Activated naive CD8-positive, alpha-beta T cell (primary cell): ENCODE results near the gene SH3PXD2B.
"Not testable (repeated sequence)": the region's sequence is repeated elsewhere in the genome, so short reads cannot be mapped to it uniquely, and the experiment has no call there.

ENCODE experiments used
- H3K27ac Mint-ChIP-seq: one replicate; pipeline ENCODE4 v1.8.0; 2021; ENCODE audit warnings: mixed read lengths
- H3K27me3 Mint-ChIP-seq: one replicate; pipeline ENCODE4 v1.8.0; 2021; ENCODE audit warnings: mixed read lengths
- H3K36me3 Mint-ChIP-seq: one replicate; pipeline ENCODE4 v1.8.0; 2021; ENCODE audit warnings: mixed read lengths
- H3K4me1 Mint-ChIP-seq: one replicate; pipeline ENCODE4 v1.8.0; 2021; ENCODE audit warnings: low read depth, mixed read lengths
- H3K4me3 Mint-ChIP-seq: one replicate; pipeline ENCODE4 v1.8.0; 2021; ENCODE audit warnings: mild to moderate bottlenecking, mixed read lengths
- H3K9me3 Mint-ChIP-seq: one replicate; pipeline ENCODE4 v1.8.0; 2021; ENCODE audit warnings: low read depth, mixed read lengths

SH3PXD2B gene

DNA sequence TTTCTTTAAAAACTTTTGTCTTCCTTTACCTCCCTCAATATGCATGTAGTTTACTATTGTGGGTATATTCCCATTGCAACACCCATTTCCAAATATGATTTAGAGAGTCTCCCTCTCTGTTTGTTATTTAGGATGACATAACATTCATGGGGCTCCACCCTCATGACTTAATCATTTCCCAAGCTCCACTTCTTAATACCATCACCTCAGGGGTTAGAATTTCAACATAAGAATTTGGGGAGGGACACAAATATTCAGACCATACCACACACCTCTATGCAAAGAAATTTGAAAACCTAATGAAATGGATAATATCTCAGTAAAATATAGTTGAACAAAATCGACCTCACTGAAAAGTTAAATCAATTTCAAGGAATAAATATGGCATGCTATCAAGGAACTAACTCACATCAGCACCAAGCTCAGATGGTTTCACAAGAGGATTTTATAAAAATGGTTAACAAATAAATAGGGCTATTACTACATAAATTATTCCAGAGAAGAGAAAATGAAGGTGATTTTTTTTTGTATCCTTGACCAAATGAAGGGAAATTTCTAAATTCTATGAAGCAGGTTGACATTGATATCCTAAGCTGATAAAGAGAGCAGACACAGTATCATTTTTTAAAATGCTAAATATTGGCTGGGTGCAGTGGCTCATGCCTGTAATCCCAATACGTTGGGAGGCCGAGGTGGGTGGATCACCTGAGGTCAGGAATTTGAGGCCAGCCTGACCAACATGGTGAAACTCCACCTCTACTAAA lies 150.6 kb downstream of the SH3PXD2B start:
- Mint-ChIP-seq H3K27ac (no peak overlapping the region), H3K27me3 (no peaks in the 10 kb centered on the region), H3K4me3 (no peak overlapping the region), H3K9me3 (no peaks in the 10 kb centered on the region), H3K36me3 (no peaks in the 10 kb centered on the region), H3K4me1 (no peaks in the 10 kb centered on the region)

- H3K4me1 Mint-ChIP-seq, result no peaks in the 10 kb centered on the region
- H3K36me3 Mint-ChIP-seq, result no peaks in the 10 kb centered on the region
- no peaks in the 10 kb centered on the region for H3K9me3 Mint-ChIP-seq
- H3K27ac Mint-ChIP-seq, result no peak overlapping the region
- H3K4me3 Mint-ChIP-seq, result no peak overlapping the region
- no peaks in the 10 kb centered on the region for H3K27me3 Mint-ChIP-seq
Measured at GRCh38 chr5:172303162-172303561, 151.2 kb downstream of the SH3PXD2B start.

DNA sequence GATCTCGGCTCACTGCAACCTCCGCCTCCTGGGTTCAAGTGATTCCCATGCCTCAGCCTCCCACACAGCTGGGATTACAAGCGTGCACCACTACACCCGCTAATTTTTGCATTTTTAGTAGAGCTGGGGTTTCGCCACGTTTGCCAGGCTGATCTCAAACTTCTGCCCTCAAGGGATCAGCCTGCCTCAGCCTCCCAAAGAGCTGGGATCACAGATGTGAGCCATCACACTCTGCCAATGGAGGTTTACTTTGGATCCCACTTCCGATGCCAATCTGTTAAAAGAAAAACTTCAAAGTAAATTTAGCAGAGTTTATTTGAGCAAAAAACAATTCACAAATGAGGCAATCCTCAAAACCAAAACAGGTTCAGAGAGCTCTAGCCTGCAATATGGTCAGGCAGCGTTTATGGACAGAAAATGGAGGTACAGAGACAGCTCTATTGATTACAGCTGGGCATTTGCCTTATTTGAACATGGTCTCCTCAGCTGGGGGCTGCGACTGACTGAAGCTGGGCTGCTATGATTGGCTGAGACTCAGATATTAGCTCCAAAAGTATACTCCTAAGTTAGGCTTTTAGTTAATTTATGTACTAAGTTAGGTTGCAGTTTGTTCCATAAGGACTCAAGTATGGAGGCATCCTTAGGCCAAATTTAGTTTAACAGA lies 152.1 kb downstream of the SH3PXD2B start:
- no peaks in the 10 kb centered on the region for H3K9me3 Mint-ChIP-seq
- H3K27me3 Mint-ChIP-seq, result no peaks in the 10 kb centered on the region
- no peaks in the 10 kb centered on the region for H3K36me3 Mint-ChIP-seq
- H3K4me1 Mint-ChIP-seq, result no peaks in the 10 kb centered on the region
- H3K27ac Mint-ChIP-seq, result no peak overlapping the region
- H3K4me3 Mint-ChIP-seq, result no peak overlapping the region

GRCh38 chr5:172299916-172300439 lies 154.3 kb downstream of the SH3PXD2B start:
- Mint-ChIP-seq H3K27ac (no peak overlapping the region), H3K9me3 (no peaks in the 10 kb centered on the region), H3K36me3 (no peaks in the 10 kb centered on the region), H3K4me3 (no peak overlapping the region), H3K27me3 (no peaks in the 10 kb centered on the region), H3K4me1 (no peaks in the 10 kb centered on the region)

- Mint-ChIP-seq H3K27me3 (no peaks in the 10 kb centered on the region), H3K27ac (no peak overlapping the region), H3K4me3 (no peak overlapping the region), H3K9me3 (no peaks in the 10 kb centered on the region), H3K4me1 (peaks cover 3% of the 10 kb centered on the region), H3K36me3 (no peaks in the 10 kb centered on the region)
Measured at GRCh38 chr5:172294831-172295230, 159.5 kb downstream of the SH3PXD2B start.

DNA sequence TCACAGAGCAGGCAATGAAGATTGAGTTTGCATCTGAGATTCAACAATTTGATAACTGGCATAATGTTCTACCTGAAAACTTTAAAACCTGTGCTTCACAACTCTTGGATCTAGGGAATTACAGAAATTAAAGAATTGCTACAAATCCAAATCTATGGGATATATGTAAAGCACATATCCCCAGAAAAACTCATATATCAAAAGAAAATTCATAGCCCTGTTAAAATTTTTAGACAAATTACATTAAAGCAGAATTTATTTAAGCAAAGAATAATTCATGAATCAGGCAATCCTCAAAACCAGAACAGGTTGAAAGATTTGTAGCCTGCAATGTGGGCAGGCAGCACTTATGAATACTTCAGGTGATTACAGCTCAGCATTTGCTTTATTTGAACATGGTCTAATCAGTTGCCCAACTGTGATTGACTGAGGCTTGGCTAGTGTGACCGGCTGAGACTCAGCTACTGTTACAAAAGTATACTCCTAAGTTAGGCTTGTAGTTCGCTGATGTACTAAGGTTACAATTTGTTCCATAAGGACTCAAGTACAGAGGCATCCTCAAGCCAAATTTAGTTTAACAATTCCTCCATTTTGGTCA lies 160.5 kb downstream of the SH3PXD2B start:
- no peaks in the 10 kb centered on the region for H3K9me3 Mint-ChIP-seq
- H3K4me3 Mint-ChIP-seq, result no peak overlapping the region
- H3K27ac Mint-ChIP-seq, result no peak overlapping the region
- H3K4me1 Mint-ChIP-seq, result peaks cover 3% of the 10 kb centered on the region
- no peaks in the 10 kb centered on the region for H3K36me3 Mint-ChIP-seq
- no peaks in the 10 kb centered on the region for H3K27me3 Mint-ChIP-seq

DNA sequence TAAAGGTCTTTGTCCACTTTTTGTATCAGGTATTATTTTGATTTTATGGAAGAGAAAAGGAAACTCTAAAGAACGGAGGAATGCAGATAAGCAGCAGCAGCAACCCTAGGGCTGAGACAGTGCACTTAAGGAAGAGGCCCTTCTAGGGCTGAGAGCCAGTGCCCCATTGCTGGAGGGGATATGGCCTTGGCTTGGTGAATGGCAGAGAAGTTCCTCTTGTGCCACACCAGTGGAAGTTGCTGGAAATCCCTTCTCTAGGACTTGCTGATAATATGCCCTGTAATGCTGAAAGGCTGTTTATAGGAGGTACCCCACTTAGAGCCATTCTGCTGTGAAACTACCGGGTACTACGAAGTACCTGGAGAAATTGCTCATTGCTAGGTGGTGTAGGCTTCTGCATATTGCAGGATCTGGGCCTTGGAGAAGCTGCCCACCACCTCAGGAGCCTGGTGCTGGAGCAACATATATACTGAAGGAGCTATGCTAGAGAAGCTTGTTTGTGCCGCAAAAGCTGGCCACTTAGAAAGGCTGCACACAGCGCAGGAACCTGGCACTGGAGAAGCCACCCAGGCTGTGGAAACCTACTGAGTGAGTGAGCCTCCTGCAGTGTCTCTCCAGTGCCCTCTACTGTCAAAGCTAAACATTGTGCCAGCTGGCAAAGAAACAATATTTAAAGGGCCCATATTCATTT lies 161.1 kb downstream of the SH3PXD2B start:
- Mint-ChIP-seq H3K27ac (no peak overlapping the region), H3K9me3 (no peaks in the 10 kb centered on the region), H3K27me3 (no peaks in the 10 kb centered on the region), H3K4me3 (no peak overlapping the region), H3K4me1 (peaks cover 3% of the 10 kb centered on the region), H3K36me3 (no peaks in the 10 kb centered on the region)

- not testable (repeated sequence) for H3K27me3 Mint-ChIP-seq, H3K9me3 Mint-ChIP-seq, H3K27ac Mint-ChIP-seq, H3K4me1 Mint-ChIP-seq, H3K4me3 Mint-ChIP-seq, H3K36me3 Mint-ChIP-seq
Measured at GRCh38 chr5:172291837-172292236, 162.5 kb downstream of the SH3PXD2B start.

DNA sequence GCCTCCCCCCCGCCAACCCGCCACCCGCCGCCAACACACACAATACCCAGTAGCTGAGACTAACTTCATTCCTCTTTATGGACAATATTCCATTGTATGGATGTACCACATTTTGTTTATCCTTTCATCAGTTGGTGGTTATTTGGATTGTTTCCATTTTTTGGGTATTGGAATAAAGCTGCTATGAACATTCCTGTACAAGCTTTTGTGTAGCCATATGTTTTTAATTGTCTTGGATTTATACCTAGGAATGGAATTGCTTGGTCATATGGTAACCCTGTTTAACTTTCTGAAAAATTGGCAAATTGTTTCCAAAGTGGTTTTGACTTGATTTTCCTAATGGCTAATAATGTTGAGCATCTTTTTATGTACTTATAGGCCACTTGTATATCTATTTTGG lies 165.9 kb downstream of the SH3PXD2B start:
- H3K27me3 Mint-ChIP-seq, result no peaks in the 10 kb centered on the region
- no peak overlapping the region for H3K4me3 Mint-ChIP-seq
- H3K36me3 Mint-ChIP-seq, result no peaks in the 10 kb centered on the region
- H3K4me1 Mint-ChIP-seq, result peaks cover 9% of the 10 kb centered on the region
- H3K27ac Mint-ChIP-seq, result no peak overlapping the region
- H3K9me3 Mint-ChIP-seq, result no peaks in the 10 kb centered on the region

GRCh38 chr5:172287140-172287539 lies 167.2 kb downstream of the SH3PXD2B start:
- not testable (repeated sequence) for H3K36me3 Mint-ChIP-seq

DNA sequence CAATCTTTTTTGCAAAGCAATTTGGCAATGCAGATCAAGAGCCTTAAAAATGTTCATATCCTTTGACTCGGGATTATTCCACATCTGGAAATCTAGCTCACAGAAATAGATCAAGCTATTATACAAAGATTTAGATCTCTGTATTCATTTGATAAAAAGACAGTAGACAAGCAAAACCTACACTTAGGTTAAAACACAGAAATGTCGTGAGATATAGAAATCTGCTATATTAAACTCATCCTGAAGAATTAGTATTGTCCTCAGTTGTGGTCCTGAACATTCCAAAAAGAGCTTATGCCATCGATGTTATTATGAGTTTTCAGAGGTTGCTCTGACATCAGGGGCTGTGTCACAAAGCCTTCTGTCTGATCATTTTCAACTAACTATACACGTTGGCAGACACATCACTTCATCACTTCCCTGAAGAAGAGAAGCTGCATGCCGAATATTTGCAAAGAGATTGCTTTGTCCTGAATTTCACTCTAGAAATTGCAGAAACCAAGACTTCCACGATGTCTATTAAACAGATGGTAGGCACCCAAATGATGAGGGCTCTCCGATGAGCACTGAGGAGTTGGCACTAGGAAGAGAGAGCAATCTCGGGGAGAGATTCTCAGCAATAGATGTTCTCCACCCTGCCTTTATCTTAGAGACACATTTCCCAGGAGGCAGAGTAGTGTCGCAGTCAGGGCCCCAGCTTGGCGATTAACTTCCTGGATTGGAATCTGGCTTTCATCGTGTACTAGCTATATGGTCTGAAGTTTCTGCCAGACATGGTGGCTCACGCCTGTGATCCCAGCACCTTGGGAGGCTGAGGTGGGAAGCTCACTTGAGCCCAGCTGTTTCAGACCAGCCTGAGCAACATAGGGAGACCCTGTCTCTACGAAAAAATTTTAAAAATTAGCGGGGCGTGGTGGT lies 168.8 kb downstream of the SH3PXD2B start:
- no peaks in the 10 kb centered on the region for H3K9me3 Mint-ChIP-seq
- H3K4me1 Mint-ChIP-seq, result peaks cover 29% of the 10 kb centered on the region
- peak overlapping the region; percentile 78 for H3K4me3 Mint-ChIP-seq
- H3K27me3 Mint-ChIP-seq, result no peaks in the 10 kb centered on the region
- H3K27ac Mint-ChIP-seq, result no peak overlapping the region
- H3K36me3 Mint-ChIP-seq, result no peaks in the 10 kb centered on the region

More at GRCh38 chr5:172287140-172287539, 167.2 kb downstream of the SH3PXD2B start:
- H3K9me3 Mint-ChIP-seq, H3K27me3 Mint-ChIP-seq, H3K27ac Mint-ChIP-seq, H3K4me3 Mint-ChIP-seq: not testable (repeated sequence)
- peaks cover 14% of the 10 kb centered on the region for H3K4me1 Mint-ChIP-seq

- H3K9me3 Mint-ChIP-seq, result no peaks in the 10 kb centered on the region
- H3K4me1 Mint-ChIP-seq, result peaks cover 29% of the 10 kb centered on the region
- H3K27ac Mint-ChIP-seq, result peak overlapping the region; percentile 19
- H3K36me3 Mint-ChIP-seq, result no peaks in the 10 kb centered on the region
- peak overlapping the region; percentile 78 for H3K4me3 Mint-ChIP-seq
- no peaks in the 10 kb centered on the region for H3K27me3 Mint-ChIP-seq
Measured at GRCh38 chr5:172284611-172284980, 169.7 kb downstream of the SH3PXD2B start.

- Mint-ChIP-seq H3K4me3 (peak overlapping the region; percentile 78), H3K27me3 (no peaks in the 10 kb centered on the region), H3K27ac (peak overlapping the region; percentile 19), H3K36me3 (no peaks in the 10 kb centered on the region), H3K9me3 (no peaks in the 10 kb centered on the region), H3K4me1 (peaks cover 29% of the 10 kb centered on the region)
Measured at GRCh38 chr5:172283862-172284610, 170.3 kb downstream of the SH3PXD2B start.
